Measurements from ENCODE around the gene DIP2A. TPM values are rescaled to one million over a fixed set of nuclear protein-coding genes. Genes with fewer than 3 reads are reported as not detected.
"Not testable (repeated sequence)": the region's sequence is repeated elsewhere in the genome, so short reads cannot be mapped to it uniquely, and the experiment has no call there.

The DIP2A gene
- total RNA-seq, 1 donor from 2014 or later, result 20.9 TPM

DNA sequence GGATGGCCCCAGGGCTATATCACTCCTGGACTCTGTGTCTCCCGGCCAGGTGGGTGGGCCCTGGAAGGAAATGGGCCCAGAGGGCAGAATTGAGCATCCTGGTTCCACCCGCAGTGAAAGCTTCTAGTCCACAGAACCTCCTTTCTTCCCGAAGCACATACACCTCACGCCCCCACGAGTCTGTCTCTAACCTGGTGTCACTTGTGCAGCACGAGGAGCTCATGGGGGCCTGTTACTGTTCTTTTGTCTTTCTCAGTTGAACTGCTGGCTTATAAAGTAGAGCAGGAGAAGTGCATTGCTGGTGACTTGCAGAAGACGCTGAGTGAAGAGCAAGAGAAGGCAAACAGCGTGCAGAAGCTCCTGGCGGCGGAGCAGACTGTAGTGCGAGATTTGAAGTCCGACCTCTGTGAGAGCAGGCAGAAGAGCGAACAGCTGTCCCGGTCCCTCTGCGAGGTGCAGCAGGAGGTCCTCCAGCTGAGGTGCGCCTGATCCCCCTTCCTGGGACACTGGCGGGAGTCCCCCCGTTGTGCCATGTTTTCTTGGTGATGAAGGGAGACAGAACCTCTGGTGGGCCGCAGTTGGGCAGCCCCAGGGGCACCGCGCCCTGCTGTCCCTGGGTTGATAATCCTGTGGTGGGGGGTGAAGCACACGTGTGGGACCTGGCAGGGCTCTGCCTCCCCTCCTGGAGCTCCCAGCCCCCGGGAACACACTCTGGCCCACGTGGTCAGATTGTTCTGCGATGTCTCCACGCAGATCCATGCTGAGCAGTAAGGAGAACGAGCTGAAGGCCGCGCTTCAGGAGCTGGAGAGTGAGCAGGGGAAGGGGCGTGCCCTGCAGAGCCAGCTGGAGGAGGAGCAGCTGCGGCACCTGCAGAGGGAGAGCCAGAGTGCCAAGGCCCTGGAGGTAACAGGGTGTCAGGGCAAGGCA, 28.7 kb upstream of the DIP2A start:
- DNase-seq (ENCODE audit: low read depth), result no peak

DNA sequence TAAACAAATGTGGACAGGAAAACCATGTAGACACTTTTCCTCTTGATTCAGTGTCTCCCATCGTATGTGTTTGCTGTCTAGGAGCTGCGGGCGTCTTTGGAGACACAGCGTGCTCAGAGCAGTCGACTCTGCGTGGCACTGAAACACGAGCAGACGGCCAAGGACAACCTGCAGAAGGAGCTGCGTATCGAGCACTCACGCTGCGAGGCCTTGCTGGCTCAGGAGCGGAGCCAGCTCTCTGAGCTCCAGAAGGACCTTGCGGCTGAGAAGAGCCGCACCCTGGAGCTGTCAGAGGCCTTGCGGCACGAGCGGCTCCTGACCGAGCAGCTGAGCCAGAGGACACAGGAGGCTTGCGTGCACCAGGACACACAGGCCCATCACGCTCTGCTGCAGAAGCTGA, 27.2 kb upstream of the DIP2A start:
- TF ChIP-seq, protein P1, sequence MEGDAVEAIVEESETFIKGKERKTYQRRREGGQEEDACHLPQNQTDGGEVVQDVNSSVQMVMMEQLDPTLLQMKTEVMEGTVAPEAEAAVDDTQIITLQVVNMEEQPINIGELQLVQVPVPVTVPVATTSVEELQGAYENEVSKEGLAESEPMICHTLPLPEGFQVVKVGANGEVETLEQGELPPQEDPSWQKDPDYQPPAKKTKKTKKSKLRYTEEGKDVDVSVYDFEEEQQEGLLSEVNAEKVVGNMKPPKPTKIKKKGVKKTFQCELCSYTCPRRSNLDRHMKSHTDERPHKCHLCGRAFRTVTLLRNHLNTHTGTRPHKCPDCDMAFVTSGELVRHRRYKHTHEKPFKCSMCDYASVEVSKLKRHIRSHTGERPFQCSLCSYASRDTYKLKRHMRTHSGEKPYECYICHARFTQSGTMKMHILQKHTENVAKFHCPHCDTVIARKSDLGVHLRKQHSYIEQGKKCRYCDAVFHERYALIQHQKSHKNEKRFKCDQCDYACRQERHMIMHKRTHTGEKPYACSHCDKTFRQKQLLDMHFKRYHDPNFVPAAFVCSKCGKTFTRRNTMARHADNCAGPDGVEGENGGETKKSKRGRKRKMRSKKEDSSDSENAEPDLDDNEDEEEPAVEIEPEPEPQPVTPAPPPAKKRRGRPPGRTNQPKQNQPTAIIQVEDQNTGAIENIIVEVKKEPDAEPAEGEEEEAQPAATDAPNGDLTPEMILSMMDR (conservative IDR thresholded peaks at IDR 0.05; ENCODE audit: low read depth, low read length), result no peak
- DNase-seq (ENCODE audit: low read depth), result no peak
- H3K4me3 ChIP-seq (ENCODE audit: low read depth, low read length), result no peak overlapping the region

More for the DNA sequence above, 28.7 kb upstream of the DIP2A start:
- TF ChIP-seq, protein P1 (conservative IDR thresholded peaks at IDR 0.05; ENCODE audit: low read depth, low read length), result no peak
- H3K4me3 ChIP-seq (ENCODE audit: low read depth, low read length), result no peak overlapping the region

DNA sequence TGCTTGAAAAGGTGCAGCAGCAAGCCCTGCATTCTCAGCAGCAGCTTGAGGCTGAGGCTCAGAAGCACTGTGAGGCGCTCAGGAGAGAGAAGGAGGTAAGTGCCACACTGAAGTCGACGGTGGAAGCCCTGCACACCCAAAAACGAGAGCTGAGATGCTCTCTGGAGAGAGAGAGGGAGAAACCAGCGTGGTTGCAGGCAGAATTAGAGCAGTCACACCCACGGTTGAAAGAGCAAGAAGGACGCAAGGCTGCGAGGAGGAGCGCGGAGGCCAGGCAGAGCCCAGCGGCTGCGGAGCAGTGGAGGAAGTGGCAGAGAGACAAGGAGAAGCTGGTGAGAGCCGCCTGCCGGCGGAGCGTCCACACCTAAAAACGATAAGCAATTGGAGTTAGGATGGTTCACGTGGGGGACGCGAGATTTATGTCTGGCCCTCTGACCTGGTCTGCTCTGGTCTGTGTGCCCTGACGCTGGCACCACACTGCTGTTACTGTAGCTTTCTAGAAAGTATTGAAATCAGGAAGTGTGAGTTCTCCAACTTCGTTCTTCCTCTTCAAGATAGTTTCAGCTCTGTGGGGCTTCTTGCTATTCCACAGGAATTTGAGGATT, 26.7 kb upstream of the DIP2A start:
- TF ChIP-seq, protein P1 (conservative IDR thresholded peaks at IDR 0.05; ENCODE audit: low read depth, low read length), result no peak
- no peak for DNase-seq (ENCODE audit: low read depth)
- H3K4me3 ChIP-seq (ENCODE audit: low read depth, low read length), result no peak overlapping the region

DNA sequence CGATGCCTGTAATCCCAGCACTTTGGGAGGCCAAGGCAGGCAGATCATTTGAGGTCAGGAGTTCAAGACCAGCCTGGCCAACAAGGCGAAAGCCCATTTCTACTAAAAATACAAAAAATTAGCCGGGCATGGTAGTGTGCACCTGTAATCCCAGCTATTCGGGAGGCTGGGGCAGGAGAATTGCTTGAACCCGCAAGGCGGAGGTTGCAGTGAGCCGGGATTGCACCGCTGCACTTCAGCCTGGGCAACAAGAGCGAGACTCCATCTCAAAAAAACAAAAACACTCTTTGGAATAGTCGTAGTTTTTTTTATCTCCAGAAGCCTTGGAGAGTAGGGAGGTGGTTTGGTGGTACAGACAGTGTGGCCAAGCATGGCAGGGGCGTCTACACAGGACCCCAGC, 25.6 kb upstream of the DIP2A start:
- not testable (repeated sequence) for DNase-seq (ENCODE audit: low read depth); H3K4me3 ChIP-seq (ENCODE audit: low read depth, low read length)

DNA sequence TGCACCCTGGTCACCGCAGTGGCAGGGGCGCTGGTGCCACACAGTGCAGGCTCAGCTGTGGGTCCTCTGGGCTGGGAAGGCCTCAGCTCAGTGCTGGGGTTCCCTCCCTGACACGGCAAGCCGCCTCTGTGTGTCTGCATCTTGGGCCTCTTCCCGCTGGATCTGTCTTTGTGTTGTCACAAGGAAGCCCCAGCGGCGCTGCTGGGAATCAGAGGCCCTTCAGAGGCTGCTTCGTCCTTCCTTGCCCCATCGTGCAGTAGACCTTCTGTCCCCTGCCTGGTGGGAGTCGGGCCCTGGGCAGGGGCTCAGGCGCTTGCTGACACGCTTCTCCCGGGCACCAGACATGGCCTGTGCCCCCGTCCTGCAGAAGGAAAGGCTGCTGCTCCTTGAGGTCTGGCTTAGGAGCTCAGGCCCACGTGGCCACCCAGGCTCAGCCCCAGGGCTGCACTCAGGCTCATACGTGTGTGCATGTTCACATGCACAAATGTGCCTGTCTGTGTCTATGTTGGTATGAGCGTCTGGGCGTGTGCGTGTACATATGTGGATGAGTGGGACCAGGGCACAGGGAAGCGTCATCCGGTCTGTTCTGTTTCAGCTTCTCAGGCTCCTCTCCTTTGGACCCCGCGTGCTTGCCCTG, 24.3 kb upstream of the DIP2A start:
- no peak overlapping the region for H3K4me3 ChIP-seq (ENCODE audit: low read depth, low read length)
- DNase-seq (ENCODE audit: low read depth), result no peak
- TF ChIP-seq, protein P1 (conservative IDR thresholded peaks at IDR 0.05; ENCODE audit: low read depth, low read length), result no peak

DNA sequence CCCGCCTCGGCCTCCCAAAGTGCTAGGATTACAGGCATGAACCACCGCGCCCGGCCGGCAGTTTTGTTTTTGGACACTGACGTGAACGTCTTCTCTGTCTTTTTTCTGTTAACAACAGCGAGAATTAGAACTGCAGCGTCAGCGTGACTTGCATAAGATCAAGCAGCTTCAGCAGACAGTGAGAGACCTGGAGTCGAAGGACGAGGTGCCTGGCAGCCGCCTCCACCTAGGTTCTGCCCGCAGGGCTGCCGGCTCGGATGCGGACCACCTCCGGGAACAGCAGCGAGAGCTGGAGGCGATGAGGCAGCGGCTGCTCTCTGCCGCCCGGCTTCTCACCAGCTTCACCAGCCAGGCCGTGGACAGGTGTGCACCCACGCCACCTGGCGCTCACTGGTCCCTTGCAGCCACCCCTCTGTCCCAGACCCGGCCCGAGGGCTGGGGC, 22.9 kb upstream of the DIP2A start:
- TF ChIP-seq, protein P1 (conservative IDR thresholded peaks at IDR 0.05; ENCODE audit: low read depth, low read length), result no peak
- H3K4me3 ChIP-seq (ENCODE audit: low read depth, low read length), result no peak overlapping the region
- no peak for DNase-seq (ENCODE audit: low read depth)

DNA sequence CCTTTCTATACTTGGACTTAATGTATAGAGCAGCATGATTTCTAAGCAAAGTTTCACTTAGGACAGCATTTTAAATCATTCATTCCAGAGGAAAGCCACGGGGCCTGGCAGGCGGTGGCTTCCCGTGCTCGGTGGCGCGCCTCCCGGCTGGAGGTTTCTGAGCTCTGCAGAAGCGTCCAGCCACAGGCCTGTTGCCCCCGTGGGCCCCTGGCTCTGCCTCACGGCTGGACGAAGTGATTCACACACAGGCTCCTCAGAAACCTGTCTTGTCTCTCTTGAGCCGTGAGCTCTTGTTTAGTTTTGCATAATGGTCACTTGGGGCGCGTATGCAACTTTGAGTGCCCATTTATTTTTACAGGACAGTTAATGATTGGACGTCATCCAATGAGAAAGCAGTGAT, 22.1 kb upstream of the DIP2A start:
- TF ChIP-seq, protein P1 (conservative IDR thresholded peaks at IDR 0.05; ENCODE audit: low read depth, low read length), result no peak
- no peak for DNase-seq (ENCODE audit: low read depth)
- no peak overlapping the region for H3K4me3 ChIP-seq (ENCODE audit: low read depth, low read length)
